Activated T-helper 9 cell treated with anti-CD3 and anti-CD28 coated beads, Interleukin-2, amount 50 U/mL, for 16 hours (primary cell): ENCODE data around the gene SOX13.

Experiments used
- DNase-seq: peaks from one replicate; pipeline ENCODE4 v3.0.0-alpha.2; 2020; ENCODE audit warnings: low read depth

Gene SOX13

DNA sequence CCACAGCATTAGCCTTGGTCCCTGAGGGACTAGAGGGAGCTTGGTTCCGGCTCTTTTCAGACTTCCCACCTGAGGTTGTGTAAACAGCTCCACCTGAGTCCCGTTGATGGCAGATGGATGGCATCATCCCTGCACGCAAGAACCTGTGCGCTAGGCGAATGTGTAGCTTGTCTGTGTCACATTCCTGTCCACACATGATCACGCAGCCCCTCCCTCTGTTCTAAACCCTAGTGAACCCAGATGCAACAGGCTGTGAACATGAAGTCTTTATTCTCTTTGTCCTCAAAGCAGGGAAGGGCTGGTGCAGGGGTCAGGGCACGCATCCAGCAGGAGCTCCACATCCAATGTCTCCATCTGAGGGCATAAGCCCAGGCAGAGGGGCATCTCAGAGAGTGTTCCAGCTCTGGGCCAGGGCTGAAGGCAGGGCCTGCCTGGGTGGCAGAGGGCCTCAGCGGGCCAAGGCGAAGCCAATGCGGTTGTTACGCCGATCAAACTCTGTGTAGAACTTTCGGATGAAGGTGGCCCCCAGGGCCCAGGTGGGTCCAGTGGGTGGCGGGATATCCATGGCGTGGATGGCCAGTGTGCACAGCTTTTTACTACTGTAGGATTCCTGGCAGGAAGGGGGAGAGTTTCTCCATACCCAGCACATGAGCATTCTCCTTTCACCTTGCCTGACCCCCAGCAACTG is 81.8 kb downstream of the SOX13 start:
- no peak for DNase-seq

DNA sequence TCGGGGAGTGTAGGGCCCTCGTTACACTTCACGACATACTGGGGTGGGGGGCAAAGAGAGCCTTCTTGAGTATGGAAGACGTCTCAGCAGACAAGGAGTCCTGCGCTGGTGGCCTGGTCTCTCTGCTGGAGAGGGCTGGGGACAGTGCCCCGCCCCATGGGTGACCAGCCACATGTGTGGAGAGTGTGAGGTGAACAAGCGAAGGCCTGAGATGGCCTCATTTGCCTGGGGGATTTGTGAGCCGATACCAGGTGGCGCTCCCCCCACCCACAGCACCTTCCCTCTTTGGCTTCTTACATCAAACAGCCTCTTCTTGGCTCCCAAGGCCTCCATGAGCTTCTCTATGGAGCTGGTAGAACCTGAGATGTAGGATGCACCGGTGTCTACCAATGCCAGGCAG is 83.0 kb downstream of the SOX13 start:
- DNase-seq: no peak

DNA sequence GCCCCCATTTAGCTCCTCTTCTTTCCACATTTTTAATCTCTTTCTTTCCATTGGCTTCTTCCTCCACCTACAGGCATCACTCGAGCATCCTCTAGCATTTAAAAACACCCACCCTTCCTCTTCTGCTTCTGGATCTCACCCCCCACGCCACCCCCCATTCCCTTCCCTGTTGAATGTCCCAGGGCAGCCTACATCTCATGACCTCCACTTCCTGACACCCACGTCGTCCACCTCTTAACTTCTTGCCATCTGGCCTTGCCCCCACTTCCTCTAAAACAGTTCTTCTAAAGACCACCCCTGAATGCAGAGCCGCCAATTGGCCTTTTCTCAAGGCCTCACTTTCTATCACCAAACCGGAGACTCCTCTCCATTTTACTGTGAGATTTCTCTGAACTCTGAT is 85.0 kb downstream of the SOX13 start:
- DNase-seq: no peak

DNA sequence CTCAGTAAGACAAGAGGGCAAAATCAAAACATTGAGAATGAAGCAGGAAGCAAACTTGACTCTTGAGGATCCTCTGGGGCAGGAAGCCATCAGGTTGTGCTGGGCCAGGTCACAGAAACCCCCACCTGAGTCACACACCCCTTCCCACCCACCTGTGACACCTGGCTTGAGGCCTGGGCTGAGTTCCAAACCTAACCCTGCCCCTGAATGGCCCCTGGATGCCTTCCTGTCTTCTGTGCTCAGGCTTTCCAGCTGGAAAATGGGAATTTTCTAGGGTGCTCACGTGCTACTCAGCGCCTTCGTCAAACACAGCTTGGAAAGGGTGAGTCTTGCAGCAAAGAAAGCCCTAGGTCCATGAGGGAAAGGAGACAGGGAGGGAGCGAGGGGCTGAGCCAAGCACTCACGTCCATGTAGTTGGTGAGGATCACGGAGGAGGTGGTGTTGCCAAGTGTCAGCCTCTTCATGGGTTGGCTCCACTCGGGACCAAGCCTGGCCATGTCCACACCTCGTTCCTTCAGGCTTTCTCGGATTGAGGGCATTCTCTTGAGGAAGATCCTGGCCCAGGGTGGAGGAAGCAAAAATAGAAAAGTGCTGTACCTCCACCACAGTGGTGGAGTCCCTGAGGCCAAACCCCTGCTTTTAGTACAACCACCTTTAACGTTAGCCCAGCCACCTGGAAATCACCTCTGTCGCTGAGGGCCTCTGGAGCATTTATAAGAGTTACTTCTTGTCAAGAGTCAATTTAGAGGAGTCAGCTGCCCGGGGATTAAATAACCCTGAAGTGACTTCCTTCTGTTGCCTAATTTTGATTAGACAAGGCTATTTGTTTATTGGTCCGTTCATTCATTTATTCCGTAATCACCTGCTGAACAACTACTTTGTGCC is 88.9 kb downstream of the SOX13 start:
- no peak for DNase-seq

DNA sequence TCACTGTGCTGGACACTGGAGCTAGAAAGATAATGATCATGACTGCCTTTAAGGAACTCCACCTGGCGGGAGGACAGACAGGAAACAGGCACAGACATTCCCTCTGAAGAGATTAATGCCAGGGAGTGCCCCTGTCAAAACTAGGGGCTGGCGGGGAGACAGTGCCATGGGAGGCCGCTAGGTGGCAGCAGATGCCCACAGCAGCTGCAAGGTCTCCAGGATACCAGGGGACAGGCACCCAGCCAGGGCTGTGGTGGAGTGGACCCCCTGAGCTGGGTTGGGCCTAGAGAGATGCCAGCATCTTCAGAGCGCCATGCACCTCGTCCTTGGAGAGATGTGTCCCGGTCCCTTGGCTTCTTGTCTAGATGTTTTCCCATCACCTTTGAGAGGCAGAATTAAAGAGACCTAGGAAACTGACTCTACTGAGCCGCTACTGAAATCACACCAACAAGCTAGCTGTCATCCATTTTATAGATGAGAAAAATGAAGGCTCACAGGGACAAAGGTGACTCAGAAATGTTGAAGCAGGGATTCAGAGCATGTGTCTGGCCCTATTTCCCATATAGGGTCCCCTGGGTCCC is 89.7 kb downstream of the SOX13 start:
- DNase-seq: peak; percentile 68

DNA sequence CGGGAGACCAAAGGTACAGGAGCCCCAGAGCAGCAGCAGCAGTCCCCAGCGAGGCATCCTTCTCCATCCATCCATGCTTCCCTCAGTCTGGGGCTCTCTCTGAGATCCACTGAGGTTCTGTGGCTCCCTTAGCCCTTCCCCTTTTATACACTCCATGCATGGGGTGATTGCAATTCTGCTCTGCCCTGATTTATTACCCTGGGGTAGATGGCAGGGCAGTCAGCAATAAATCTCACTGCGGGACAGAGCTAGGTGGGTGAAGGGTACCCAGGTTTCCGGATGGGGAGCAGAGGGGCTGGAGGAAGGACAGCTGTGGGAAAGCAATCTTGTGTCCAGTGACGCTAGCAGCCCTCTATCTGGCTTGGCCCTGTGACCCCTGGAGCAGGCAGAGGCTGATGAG is 93.3 kb downstream of the SOX13 start, which contains the start of gene REN:
Gene REN (minus strand): TSS at position 119 of the 400 bp plus-strand sequence. CDS start 44 bp downstream, at position 75.
- DNase-seq: no peak

DNA sequence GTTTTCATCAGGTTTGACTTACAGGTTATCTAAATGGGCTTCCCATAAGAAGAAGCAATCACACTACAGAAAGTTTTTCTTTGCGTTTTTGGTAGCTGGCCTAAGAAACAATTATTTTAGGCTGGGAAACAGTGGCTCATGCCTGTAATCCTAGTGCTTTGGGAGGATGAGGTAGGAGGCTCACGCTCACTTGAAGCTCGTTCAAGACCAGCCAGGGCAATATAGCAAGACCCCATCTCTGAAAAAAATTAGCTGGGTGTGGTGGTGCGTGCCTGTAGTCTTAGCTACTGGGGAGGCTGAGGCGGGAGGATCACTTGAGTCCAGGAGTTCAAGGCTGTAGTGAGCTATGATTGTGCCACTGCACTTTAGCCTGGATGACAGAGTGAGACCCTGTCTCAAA is 94.8 kb downstream of the SOX13 start:
- DNase-seq: no peak

DNA sequence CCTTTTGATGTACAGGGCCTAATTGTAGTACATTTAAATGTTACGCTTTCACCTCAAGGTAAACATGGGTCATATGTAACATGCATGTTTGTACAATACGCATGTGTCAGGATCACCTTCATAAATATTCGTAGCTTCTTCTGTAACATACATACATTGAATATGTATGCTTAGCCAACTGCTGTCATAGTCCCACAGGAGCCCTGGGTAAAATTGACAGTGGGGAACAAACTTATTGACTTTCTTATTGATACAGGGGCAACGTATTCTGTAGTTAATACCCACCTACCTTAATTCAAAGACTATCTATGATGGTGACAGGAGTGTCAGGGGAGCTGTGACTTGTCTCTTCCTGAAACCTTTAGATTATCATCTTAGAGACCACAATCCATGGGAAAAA is 96.9 kb downstream of the SOX13 start:
- no peak for DNase-seq

DNA sequence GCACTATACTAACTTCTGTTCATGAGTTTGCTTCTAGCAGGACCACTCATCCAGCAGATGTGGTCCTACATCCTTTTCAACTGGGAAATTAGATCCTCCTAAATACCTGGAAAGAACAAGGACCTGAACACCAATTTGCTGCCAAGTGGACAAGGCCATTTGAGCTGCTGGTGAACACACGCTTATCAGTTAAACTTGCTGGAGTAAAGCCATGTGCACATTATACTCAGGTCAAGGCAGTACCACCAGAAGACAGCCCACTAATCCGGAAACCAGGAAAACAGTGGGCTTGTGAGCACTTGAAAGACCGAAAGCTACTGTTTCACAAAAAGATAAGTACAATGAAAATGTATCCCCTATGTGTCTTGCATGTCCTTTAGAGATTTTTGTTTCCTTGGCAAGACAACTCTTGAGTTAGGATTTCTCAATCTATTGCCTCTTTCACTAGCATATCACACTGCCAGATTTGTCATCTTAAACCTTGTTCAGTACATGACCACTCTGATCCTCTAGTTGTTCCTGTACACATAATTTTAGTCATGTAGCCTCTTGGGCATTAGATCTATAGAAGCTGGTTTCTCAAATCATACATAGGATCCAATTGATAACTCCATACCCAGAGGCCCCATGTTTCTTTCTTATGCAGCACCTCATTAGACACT is 97.7 kb downstream of the SOX13 start:
- DNase-seq: no peak

DNA sequence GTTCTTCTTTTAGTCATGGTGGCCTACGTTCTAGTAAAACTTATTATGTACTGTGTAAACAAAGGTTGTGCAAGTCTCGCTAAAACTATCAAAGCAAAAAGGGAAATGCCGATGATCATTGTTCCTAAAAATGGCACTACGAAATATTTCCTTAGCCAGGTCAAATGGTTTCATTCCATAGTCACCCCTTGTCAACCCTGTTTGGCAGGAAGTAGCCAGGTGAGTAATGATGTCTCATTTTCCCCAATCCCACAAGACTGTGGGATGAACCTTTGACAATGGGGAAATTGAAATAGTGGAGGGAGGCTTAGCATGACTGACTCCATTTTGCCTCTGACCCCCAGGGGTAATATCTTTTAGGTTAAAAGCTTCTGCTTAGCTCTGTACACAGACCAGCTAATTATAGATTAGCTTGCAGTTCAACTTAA is 98.8 kb downstream of the SOX13 start:
- no peak for DNase-seq

DNA sequence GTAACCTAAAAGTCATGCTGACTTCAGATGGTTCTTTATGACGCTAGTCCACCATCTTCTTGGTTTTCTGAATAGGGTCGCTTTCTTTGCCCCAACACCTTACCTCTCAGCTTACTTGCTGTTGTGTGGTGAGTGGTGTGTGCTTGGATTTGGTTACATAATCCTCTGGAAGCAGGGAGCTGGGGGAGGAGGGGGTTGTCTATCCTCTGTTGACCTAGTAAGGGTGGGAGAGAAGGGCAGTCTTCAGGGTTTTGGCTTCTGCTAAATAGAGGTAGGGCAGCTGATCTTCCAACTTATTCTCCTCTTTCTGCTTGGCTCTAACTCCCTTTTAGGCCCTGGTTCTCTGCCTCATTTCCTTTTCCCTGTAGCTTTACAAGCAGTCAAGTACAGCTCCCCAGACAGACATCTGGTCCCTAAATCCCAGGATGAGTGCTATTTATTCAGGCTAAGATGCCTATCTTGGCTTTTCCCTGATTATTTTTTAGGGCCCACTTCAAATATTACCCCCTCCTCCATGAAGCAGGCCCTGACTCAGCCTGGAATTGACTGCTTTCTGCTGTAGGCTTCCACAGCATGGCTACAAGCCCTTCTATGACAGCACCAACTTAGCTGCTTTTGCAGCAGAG is 99.6 kb downstream of the SOX13 start:
- no peak for DNase-seq

DNA sequence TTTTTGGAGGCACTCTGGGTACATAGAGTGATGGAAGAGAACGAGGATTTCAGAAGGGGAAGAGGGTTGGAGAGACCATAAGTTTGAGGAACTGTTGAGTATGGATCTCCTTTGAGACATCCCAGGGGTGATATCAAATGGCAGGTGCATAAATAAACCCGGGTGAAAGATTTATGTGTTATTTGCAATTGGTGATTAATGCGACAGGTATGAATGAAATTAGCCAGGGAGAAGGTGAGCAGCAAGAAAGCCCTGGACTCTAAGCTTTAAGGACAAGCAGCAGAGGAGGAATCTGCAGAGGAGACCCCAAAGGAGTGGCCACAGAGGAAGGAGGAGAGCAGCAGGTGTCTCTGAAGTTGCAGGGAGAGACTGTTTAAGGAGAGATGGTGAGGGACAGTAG is 102.0 kb downstream of the SOX13 start:
- DNase-seq: no peak

DNA sequence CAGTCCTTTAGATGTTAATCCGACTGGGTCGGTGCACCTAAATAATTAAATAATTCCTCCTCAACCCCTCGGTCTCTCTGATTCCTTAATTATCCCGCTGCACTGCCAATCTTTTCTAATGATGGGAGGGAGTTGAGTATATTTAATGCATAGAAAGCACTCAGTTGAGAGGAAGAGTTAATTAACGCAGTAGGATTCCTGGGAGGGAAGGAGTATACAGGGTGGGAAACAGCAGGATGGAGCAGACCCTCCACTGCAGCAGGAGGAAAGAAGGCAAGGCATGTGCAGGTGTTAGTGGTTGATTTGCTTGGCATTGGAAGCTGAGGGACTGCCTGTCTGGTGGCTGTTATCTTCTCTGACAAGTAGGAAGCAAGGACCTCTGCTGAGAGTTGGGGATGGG is 103.1 kb downstream of the SOX13 start:
- no peak for DNase-seq

DNA sequence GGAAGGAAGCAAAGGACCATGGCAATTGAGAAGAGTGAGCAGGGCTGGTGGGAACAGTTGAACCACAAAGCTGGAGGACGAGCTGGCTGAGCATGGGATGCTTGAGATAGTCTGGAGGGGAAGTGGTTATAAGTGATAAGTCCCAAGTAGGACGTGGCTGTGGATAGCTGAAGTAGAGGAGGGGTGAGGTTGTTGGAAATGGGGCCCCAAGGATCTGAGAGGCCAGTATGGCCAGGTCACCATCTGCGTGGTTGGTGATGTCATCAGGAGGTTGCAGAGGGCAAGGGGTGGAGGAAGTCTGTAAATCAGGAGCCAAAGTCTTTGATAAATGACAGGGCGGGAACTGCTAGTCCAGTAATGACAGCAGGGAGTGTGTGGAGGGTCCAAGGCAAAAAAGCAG is 104.2 kb downstream of the SOX13 start:
- DNase-seq: no peak
